IMR-90 (cell line): ENCODE measurements around the gene UBE2N. TPM values are rescaled to one million over a fixed set of nuclear protein-coding genes. Genes with fewer than 3 reads are reported as not detected.

Source experiments
- ATAC-seq: fragments of 200-7000 bp; cut with Tn5 transposase; 2 replicates; pipeline ENCODE4 v1.9.1; 2020; ENCODE audit warnings: low read depth, mild to moderate bottlenecking, moderate library complexity
- BruUV-seq: library from RNA; stranded (reverse); fragments of 400-500 nt; replicated peaks from 2 replicates; lab custom pipeline; 2021; lab: Mats Ljungman, UMichigan
- CTCF ChIA-PET: fragments of 300-600 bp; formaldehyde crosslinking; extraction: SDS; loops from one replicate; lab custom pipeline; 2021; ENCODE audit warnings: antibody characterized with exemption; lab: Yijun Ruan, JAX
- POLR2A ChIA-PET: fragments of 300-600 bp; sonication (Branson Sonifier 250); formaldehyde crosslinking; loops from one replicate; lab custom pipeline; 2022; ENCODE audit warnings: antibody characterized with exemption; ENCODE audit not compliant: unreplicated experiment; lab: Charles Lee
- DNase-seq: peaks from one replicate; pipeline ENCODE4 v3.0.0; 2013
- H2AFZ ChIP-seq: replicated peaks from 2 replicates; pipeline ENCODE3; 2013; ENCODE audit warnings: low read length, mild to moderate bottlenecking; ENCODE audit not compliant: poor library complexity
- H2AK5ac ChIP-seq: 2 replicates; pipeline ENCODE4 v1.6.1; 2013; ENCODE audit warnings: low read depth, low read length, inconsistent platforms
- H2AK9ac ChIP-seq: replicated peaks from 2 replicates; pipeline ENCODE3; 2013; ENCODE audit warnings: mild to moderate bottlenecking, low read depth, low read length, moderate library complexity; ENCODE audit not compliant: poor library complexity
- H2BK120ac ChIP-seq: 2 replicates; pipeline ENCODE4 v1.6.1; 2013; ENCODE audit warnings: low read depth, low read length, inconsistent platforms
- H2BK15ac ChIP-seq: 3 replicates; pipeline ENCODE4 v1.6.1; 2013; ENCODE audit warnings: low read depth, low read length, inconsistent platforms
- H2BK20ac ChIP-seq: 2 replicates; pipeline ENCODE4 v1.6.1; 2013; ENCODE audit warnings: low read depth, mild to moderate bottlenecking, inconsistent platforms, low read length, moderate library complexity
- H2BK5ac ChIP-seq: 2 replicates; pipeline ENCODE4 v1.6.1; 2013; ENCODE audit warnings: mild to moderate bottlenecking, low read depth, low read length, inconsistent platforms; ENCODE audit not compliant: poor library complexity, severe bottlenecking
- H3K14ac ChIP-seq: replicated peaks from 2 replicates; pipeline ENCODE4 v1.6.1; 2013; ENCODE audit warnings: low read depth, low read length, inconsistent platforms
- H3K18ac ChIP-seq: 2 replicates; pipeline ENCODE4 v1.6.1; 2013; ENCODE audit warnings: low read depth, low read length, control low read depth
- H3K23ac ChIP-seq: 2 replicates; pipeline ENCODE4 v1.6.1; 2013; ENCODE audit warnings: low read depth, low read length, inconsistent platforms
- H3K27ac ChIP-seq: 2 replicates; pipeline ENCODE4 v1.5.1; 2013; ENCODE audit warnings: mild to moderate bottlenecking, control low read depth, low read length; ENCODE audit not compliant: insufficient read depth
- H3K27me3 ChIP-seq: 2 replicates; pipeline ENCODE4 v1.6.1; 2013; ENCODE audit warnings: low read length; ENCODE audit not compliant: control insufficient read depth, insufficient read depth
- H3K36me3 ChIP-seq: 2 replicates; pipeline ENCODE4 v1.6.1; 2013; ENCODE audit warnings: low read length, mixed read lengths; ENCODE audit not compliant: control insufficient read depth, insufficient read depth
- H3K4ac ChIP-seq: 2 replicates; pipeline ENCODE4 v1.6.1; 2013; ENCODE audit warnings: low read depth, low read length, inconsistent platforms
- H3K4me1 ChIP-seq: 2 replicates; pipeline ENCODE4 v1.6.1; 2013; ENCODE audit warnings: low read length, mixed read lengths; ENCODE audit not compliant: control insufficient read depth, insufficient read depth
- H3K4me2 ChIP-seq: 2 replicates; pipeline ENCODE4 v1.6.1; 2013; ENCODE audit warnings: low read depth, mild to moderate bottlenecking, control low read depth, low read length, moderate library complexity
- H3K4me3 ChIP-seq: 2 replicates; pipeline ENCODE4 v1.5.1; 2013; ENCODE audit warnings: low read depth, mild to moderate bottlenecking, control low read depth, low read length, moderate library complexity; ENCODE audit not compliant: insufficient read depth
- H3K56ac ChIP-seq: 2 replicates; pipeline ENCODE4 v1.6.1; 2013; ENCODE audit warnings: low read length, inconsistent platforms; ENCODE audit not compliant: insufficient read depth; ENCODE audit errors: extremely low read depth
- H3K79me1 ChIP-seq, 2 experiments: 2 replicates each; pipeline ENCODE4 v1.6.1; 2013; ENCODE audit warnings: low read length in 2 of 2, inconsistent platforms in 1 of 2, low read depth in 1 of 2
- H3K9ac ChIP-seq: 2 replicates; pipeline ENCODE4 v1.6.1; 2013; ENCODE audit warnings: low read depth, low read length, control low read depth
- H3K9me1 ChIP-seq: 2 replicates; pipeline ENCODE4 v1.6.1; 2013; ENCODE audit warnings: low read length, inconsistent platforms; ENCODE audit not compliant: insufficient read depth
- H3K9me3 ChIP-seq: 2 replicates; pipeline ENCODE4 v1.6.1; 2013; ENCODE audit warnings: low read length; ENCODE audit not compliant: control insufficient read depth, insufficient read depth
- H4K20me1 ChIP-seq: 2 replicates; pipeline ENCODE4 v1.6.1; 2013; ENCODE audit warnings: low read length, inconsistent platforms; ENCODE audit not compliant: insufficient read depth
- H4K5ac ChIP-seq: 2 replicates; pipeline ENCODE4 v1.6.1; 2013; ENCODE audit warnings: mild to moderate bottlenecking, low read depth, low read length, control low read depth
- H4K8ac ChIP-seq, 2 experiments: 2 replicates each; pipeline ENCODE4 v1.6.1; 2013; ENCODE audit warnings: low read depth in 2 of 2, low read length in 2 of 2, control low read depth in 1 of 2, inconsistent platforms in 1 of 2
- H4K91ac ChIP-seq: 2 replicates; pipeline ENCODE4 v1.6.1; 2013; ENCODE audit warnings: low read depth, low read length, inconsistent platforms; ENCODE audit not compliant: insufficient read depth
- BHLHE40 ChIP-seq: fragments of 150-350 bp; IDR thresholded peaks from 2 replicates; pipeline ENCODE4 v1.6.1; 2016; ENCODE audit warnings: mild to moderate bottlenecking, low read depth, low read length
- CEBPB ChIP-seq: IDR thresholded peaks from 2 replicates; pipeline ENCODE4 v1.6.1; 2012; ENCODE audit warnings: low read depth, low read length, improper control_type of control experiment
- CHD1 ChIP-seq: IDR thresholded peaks from 2 replicates; pipeline ENCODE4 v1.6.1; 2012; ENCODE audit warnings: low read depth, low read length, improper control_type of control experiment
- MAZ ChIP-seq: IDR thresholded peaks from 2 replicates; pipeline ENCODE4 v1.6.1; 2012; ENCODE audit warnings: low read depth, mild to moderate bottlenecking, low read length, improper control_type of control experiment, moderate library complexity, borderline replicate concordance
- NFE2L2 ChIP-seq: fragments of 150-350 bp; IDR thresholded peaks from 2 replicates; pipeline ENCODE4 v1.6.1; 2016; ENCODE audit warnings: low read depth, mild to moderate bottlenecking, low read length
- RAD21 ChIP-seq: IDR thresholded peaks from 2 replicates; pipeline ENCODE4 v1.6.1; 2012; ENCODE audit warnings: low read length, improper control_type of control experiment
- RFX5 ChIP-seq: IDR thresholded peaks from 2 replicates; pipeline ENCODE4 v1.8.0; 2012; ENCODE audit warnings: low read depth, mild to moderate bottlenecking, low read length, moderate library complexity
- SMC3 ChIP-seq: fragments of 150-350 bp; IDR thresholded peaks from 2 replicates; pipeline ENCODE4 v1.6.1; 2016; ENCODE audit warnings: low read depth, mild to moderate bottlenecking, antibody characterized with exemption, low read length, moderate library complexity
- WGBS, 2 experiments: methylation state at CpG; one replicate each; pipeline versions ENCODE4 v1.1.5 to v1.1.7; 2013; ENCODE audit warnings: missing lambda C conversion rate in 2 of 2; ENCODE audit not compliant: insufficient read length in 1 of 2; ENCODE audit errors: extremely low coverage in 2 of 2; 5-methylcytosine and 5-hydroxymethylcytosine counted together
- dilution Hi-C: fragments of 300-500 bp; cut with HindIII; formaldehyde crosslinking; loops from one replicate; pipeline ENCODE4 v1.14.3; 2018; ENCODE audit warnings: low sequenced_read_pairs; ENCODE audit not compliant: unreplicated experiment
- in situ Hi-C: fragments of 300-500 bp; cut with MboI; formaldehyde crosslinking; loops from 3 replicates; pipeline ENCODE4 v1.14.3; 2019; ENCODE audit warnings: low sequenced_read_pairs, inconsistent platforms, mixed read lengths
- intact Hi-C: fragments of 100-400 bp; cut with micrococcal nuclease; formaldehyde crosslinking; loops from 2 replicates; pipeline ENCODE4 v1.10.0; 2022
- polyA plus RNA-seq, 3 experiments: library from polyadenylated mRNA; depleted of rRNA; stranded (reverse); fragments of >200 nt; gene quantifications; 2 replicates each; pipeline ENCODE4 v1.2.3, GENCODE V29; 2012; ENCODE audit warnings: low replicate concordance in 1 of 3
- total RNA-seq: library from RNA; depleted of rRNA; stranded (reverse); fragments of >200 nt; gene quantifications from 2 replicates; pipeline ENCODE4 v1.2.3, GENCODE V29; 2012
- TF ChIP-seq, protein P1 (sequence below): fragments of 150-350 bp; IDR thresholded peaks from 2 replicates; pipeline ENCODE4 v1.6.1; 2017; ENCODE audit warnings: mild to moderate bottlenecking, antibody characterized with exemption, low read length, low read depth
- TF ChIP-seq, protein P2 (sequence below): fragments of 150-350 bp; IDR thresholded peaks from 2 replicates; pipeline ENCODE4 v1.6.1; 2016; ENCODE audit warnings: low read depth, mild to moderate bottlenecking, low read length, moderate library complexity, borderline replicate concordance
- TF ChIP-seq, protein P3 (sequence below): conservative IDR thresholded peaks from 2 replicates; pipeline ENCODE4 v1.5.1; 2012; ENCODE audit warnings: mild to moderate bottlenecking, low read depth, low read length, improper control_type of control experiment

UBE2N gene
- total and polyA plus RNA-seq, 2 of the 4 experiments (the other 2 are of a cell fraction), result 64.5 to 103 TPM

DNA sequence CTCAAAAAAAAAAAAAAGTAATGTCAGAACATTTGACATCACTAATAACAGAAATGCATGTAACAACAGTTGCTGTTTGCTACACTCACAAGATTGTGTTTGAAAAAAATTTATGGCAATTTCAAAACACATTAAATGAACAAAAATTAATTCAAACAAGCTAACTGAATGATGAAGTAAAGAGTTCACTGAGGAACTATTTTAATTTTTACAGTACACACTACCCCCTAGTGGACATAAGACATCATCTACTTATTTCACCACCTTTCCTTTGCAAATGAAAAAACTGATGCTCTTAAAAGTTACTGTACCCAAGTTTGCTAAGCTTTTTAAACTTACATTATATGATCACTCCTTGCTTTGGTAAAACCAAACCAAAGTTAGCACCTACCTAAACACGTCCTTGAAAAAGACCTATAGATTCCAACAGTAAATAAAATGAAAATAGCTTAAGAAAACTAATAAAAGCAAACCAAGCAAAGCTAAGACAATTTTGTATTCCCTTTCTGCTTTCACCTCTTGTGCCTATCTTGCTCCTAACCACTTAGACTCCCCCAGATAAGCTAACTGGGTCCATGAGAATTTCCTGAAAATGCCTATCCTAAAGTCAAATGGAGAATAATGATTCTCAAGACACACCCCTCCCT, 22.2 kb downstream of the UBE2N start:
- peak; percentile 49; the same call in 1 of the 2 replicates for ATAC-seq

More for the DNA sequence above, 22.2 kb downstream of the UBE2N start:
- H2BK15ac ChIP-seq, result no peak overlapping the region
- TF ChIP-seq RFX5, result no peak
- TF ChIP-seq NFE2L2, result no peak
- TF ChIP-seq, protein P1, sequence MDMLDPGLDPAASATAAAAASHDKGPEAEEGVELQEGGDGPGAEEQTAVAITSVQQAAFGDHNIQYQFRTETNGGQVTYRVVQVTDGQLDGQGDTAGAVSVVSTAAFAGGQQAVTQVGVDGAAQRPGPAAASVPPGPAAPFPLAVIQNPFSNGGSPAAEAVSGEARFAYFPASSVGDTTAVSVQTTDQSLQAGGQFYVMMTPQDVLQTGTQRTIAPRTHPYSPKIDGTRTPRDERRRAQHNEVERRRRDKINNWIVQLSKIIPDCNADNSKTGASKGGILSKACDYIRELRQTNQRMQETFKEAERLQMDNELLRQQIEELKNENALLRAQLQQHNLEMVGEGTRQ, result no peak
- TF ChIP-seq RAD21, result peak; percentile 54
- TF ChIP-seq CHD1, result no peak
- no peak for TF ChIP-seq BHLHE40
- TF ChIP-seq, protein P2, sequence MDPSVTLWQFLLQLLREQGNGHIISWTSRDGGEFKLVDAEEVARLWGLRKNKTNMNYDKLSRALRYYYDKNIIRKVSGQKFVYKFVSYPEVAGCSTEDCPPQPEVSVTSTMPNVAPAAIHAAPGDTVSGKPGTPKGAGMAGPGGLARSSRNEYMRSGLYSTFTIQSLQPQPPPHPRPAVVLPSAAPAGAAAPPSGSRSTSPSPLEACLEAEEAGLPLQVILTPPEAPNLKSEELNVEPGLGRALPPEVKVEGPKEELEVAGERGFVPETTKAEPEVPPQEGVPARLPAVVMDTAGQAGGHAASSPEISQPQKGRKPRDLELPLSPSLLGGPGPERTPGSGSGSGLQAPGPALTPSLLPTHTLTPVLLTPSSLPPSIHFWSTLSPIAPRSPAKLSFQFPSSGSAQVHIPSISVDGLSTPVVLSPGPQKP, result no peak
- TF ChIP-seq, protein P3, sequence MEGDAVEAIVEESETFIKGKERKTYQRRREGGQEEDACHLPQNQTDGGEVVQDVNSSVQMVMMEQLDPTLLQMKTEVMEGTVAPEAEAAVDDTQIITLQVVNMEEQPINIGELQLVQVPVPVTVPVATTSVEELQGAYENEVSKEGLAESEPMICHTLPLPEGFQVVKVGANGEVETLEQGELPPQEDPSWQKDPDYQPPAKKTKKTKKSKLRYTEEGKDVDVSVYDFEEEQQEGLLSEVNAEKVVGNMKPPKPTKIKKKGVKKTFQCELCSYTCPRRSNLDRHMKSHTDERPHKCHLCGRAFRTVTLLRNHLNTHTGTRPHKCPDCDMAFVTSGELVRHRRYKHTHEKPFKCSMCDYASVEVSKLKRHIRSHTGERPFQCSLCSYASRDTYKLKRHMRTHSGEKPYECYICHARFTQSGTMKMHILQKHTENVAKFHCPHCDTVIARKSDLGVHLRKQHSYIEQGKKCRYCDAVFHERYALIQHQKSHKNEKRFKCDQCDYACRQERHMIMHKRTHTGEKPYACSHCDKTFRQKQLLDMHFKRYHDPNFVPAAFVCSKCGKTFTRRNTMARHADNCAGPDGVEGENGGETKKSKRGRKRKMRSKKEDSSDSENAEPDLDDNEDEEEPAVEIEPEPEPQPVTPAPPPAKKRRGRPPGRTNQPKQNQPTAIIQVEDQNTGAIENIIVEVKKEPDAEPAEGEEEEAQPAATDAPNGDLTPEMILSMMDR, result peak; percentile 63
- TF ChIP-seq SMC3, result peak; percentile 37; the same call in 1 of the 2 replicates
- TF ChIP-seq CEBPB, result peak; percentile 31; the same call in 1 of the 2 replicates
- TF ChIP-seq MAZ, result no peak
- intact Hi-C loops, result loop anchor here (1.0 to 5.0 kb wide), 2 partner anchors 432 to 492 kb away; partner anchors contain the start of gene EEA1
- no peak overlapping the region for H3K27ac ChIP-seq
- ChIA-PET POLR2A (no interaction called here), CTCF (interaction anchor here (0.5 to 2.6 kb wide), 9 partner anchors 9 to 682 kb away, joined by 4 to 8 read pairs (median 5); no protein-coding TSS in a partner anchor)
- no peak overlapping the region for H2BK120ac ChIP-seq
- no peak overlapping the region for H4K91ac ChIP-seq
- peaks cover 10% of the 10 kb centered on the region for H3K9me1 ChIP-seq
- H3K9ac ChIP-seq, result no peak overlapping the region
- peaks cover 11 to 40% of the 10 kb centered on the region in 2 experiments; a peak in 3 of 4 replicates for H3K79me1 ChIP-seq
- peak overlapping the region; percentile 29 for H2BK5ac ChIP-seq
- no peak overlapping the region for H4K8ac ChIP-seq
- peaks cover 19% of the 10 kb centered on the region for H3K4me1 ChIP-seq
- no peak overlapping the region for H3K18ac ChIP-seq
- no TSS peak for BruUV-seq
- dilution Hi-C loops, result no loop called here
- peak; percentile 75 for DNase-seq
- no peak overlapping the region for H2AFZ ChIP-seq
- no peak overlapping the region for H3K23ac ChIP-seq
- no peak overlapping the region for H2AK5ac ChIP-seq
- H3K4me2 ChIP-seq, result no peak overlapping the region
- no peak overlapping the region for H3K4me3 ChIP-seq
- in situ Hi-C loops, result loop anchor here (10.0 to 25.0 kb wide), 2 partner anchors 435 to 632 kb away; no protein-coding TSS in a partner anchor
- H3K4ac ChIP-seq, result no peak overlapping the region
- peak overlapping the region; percentile 47; the same call in 1 of the 2 replicates for H3K14ac ChIP-seq
- H2AK9ac ChIP-seq, result no peak overlapping the region
- H3K36me3 ChIP-seq, result no peaks in the 10 kb centered on the region
- no peak overlapping the region for H4K5ac ChIP-seq
- H3K56ac ChIP-seq, result no peak overlapping the region
- no peaks in the 10 kb centered on the region for H3K9me3 ChIP-seq
- peaks cover 35% of the 10 kb centered on the region for H4K20me1 ChIP-seq
- no peaks in the 10 kb centered on the region for H3K27me3 ChIP-seq
- WGBS, 2 experiments, result no CpG with 5 or more reads among the region's 1 CpG
- H2BK20ac ChIP-seq, result no peak overlapping the region
